SHP77 treated with DMSO at 0.1 percent for 48 hours (cell line): ENCODE data around the gene NCK2.

Experiments used
- DNase-seq: peaks from one replicate; lab custom pipeline; 2025; lab: John Stamatoyannopoulos, UW

Gene NCK2

DNA sequence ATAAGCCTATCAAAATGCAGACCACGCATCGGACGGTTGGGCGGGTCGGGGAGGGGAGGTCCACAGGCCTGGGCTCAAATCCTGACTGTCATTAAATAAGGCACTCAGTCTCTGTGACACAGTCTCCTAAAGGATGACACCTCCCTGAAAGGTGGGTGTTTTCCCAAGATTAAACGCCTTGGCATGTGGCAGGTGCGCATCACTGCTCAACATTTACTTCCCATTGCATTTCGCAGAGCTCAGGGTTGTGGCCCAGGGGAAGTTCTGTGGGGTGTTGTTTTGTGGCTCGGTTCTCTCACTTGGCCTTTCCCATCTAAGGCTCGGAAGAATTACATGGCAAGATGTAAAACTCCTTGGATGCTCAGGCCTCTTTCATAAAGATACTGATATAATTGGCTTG, 107.4 kb downstream of the NCK2 start:
- no peak for DNase-seq

DNA sequence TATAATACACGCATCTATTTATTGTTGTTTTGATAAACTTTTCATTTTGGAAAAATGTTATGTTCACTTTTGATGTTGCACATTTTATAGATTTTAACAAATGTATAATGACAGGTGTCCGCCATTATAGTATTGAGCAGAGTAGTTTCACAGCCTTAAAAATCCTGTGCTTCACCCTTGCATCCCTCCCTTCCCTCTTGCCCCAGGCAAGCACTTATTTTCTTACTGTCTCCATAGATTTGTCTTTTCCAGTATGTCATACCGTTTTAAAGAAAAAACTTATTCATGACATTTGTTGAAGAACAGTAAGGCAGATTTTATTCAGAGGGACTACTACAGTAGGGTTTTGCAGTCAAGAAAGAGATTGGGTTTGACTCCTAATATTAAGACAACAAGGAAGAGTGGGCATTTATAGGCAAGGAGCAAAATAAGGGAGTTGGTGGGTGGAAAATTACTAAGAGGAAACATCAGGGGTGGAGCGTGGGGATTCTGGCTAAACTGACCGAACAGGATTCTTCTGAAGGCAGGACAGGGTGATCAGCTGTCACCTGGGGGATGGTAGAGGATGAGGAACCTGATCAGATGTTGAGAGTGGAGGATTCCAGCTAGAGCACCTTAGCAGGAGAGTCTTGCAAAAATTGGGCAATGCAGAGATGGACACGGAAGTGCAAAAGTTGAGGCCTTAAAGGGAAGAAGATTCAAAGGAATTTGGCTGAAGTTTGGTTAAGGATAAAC, 108.8 kb downstream of the NCK2 start:
- DNase-seq, result no peak

DNA sequence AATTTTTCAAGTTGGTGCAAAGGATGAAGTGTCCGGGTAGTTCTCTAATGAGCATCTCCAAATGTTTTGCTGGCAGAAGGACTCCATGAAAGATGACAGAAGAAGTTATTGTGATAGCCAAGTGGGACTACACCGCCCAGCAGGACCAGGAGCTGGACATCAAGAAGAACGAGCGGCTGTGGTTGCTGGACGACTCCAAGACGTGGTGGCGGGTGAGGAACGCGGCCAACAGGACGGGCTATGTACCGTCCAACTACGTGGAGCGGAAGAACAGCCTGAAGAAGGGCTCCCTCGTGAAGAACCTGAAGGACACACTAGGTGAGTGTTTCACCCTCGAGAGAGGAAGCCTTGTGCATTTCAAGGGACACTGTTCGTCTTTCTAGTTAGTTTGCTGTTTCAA, 110.3 kb downstream of the NCK2 start:
- no peak for DNase-seq

DNA sequence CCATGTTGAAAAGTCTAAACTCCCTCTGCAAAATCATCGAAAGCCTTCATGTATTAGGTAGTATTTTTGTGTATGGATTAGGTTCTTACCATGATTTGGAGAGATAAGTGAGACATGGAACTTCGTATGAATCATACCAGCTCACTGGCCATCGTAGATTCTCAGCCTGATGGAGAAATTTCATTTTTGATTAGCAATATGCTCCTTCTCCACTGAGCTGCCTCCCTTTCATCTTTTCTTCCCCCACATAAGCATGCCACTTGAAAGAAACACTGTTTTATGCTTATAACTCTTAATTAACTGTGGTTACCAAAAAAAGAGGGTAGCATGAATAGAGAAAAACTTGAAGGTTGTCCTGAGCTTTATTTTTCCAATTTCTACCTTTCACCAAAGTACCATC, 111.9 kb downstream of the NCK2 start:
- DNase-seq, result no peak

DNA sequence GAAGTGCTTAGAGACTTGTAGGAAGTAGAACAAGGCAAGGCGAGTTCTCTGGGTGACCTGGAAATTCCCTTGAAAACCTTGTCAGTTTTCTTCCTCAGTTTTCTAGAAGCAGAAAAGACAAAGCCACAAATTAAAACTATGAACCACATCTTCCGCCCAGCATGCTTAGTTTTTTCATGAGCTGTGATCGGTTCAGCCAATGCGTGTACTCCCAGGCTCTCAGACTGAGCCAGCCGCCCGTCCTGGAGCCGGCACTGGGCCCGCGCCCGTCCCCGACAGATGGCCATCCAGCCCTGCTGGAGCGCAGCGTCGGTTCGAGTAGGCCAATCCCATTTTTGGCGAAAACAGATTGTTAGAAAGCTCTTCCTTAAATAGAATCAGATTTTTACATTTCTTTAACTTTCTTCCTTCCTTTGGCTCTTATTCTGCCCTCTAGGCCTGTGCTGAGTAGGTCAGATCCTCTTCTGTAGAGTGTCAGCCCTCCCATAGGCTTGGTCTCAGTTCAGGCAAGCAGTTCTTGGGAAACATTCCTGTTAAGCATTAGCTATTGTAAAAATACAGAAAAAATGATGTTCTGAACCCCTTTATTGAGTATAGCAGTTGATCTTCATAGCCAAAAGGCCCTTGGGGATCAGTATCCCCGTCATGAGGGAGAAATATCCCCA, 112.5 kb downstream of the NCK2 start:
- DNase-seq, result no peak

DNA sequence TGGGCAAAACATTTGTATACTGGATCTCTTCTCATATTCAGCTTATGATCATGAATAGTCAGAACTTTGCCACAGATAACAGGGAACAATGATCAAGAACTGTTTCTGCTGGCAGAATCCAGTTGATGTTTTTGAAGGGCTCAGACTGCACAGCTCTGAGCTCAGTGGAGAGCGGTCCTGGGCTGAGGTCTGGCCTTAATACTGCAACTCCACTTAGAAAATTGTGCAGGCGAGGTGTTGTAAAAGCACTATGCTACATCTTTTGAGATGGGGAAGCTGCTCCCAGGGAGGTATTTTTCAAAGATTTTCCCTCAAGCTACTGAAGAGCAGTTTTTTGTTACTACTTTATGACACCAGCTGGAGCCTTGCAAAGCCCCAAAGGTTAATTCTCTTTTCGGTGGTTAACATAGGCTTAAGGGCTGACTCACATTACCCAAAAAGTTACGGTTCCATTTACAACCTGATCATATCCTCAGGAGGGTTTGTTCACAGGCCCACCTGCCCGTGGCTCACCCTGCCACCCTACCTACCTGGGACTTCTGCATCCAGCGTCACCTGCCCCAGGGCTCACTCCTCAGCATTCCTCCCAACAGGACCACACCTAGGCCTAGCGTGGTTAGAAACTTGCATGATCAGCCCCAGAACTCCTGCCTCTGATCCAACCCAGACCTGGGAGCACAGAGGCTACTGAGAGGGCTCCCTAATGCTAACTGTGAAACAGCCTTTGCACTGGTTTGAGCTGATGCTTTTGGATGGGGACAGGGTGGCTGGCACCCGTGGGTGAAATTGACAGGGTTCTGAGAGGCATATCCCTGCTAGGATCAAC, 114.4 kb downstream of the NCK2 start:
- DNase-seq, result no peak

DNA sequence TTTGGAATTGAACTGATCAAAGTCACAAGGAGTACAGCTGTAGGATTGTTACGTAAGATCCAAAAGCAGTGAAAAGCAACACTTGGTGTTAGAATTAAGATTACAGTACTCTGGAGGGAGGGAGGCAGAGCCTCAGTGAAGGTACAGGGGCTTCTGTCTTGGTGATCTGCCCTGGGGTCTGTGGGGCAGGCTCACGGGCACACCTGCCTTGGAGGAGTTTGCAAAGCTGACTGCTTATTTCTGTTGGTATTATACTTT, 114.9 kb downstream of the NCK2 start:
- DNase-seq, result no peak

DNA sequence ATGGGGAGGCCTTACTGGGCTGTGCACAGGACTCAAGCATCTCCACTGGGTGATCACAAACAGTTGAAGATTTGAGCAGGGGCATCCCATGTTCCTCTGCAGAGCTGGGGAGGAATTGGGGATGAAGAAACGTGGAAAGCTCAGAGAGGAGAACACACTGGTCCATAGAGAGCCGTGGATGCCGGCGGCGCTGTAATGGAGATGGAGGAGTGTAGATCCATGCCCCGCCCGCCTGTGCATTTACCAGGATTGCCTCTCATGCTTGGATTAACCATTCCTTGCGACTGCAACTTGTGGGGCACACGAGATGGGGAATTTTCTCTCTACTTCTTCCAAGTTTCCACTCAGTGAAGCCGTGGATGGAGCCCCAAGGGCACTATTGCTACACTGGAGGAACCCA, 115.9 kb downstream of the NCK2 start:
- DNase-seq, result no peak

DNA sequence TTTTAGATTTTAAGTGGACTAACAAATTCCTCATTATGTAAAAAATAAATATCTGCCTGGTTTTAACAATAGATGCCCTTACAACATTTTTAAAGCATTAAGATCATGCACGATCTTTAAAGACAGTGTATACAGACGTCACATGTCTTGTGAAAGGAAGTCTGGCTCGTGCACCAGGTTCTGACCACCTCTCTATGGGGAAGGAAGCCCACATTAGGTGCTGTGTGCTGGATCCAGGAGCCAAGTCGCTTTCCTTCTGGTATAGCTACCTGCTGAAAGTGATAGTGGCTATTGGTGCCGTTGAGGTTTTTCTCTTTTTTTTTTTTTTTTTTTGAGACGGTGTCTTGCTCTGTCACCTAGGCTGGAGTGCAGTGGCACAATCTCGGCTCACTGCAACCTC, 116.5 kb downstream of the NCK2 start:
- DNase-seq, result no peak

DNA sequence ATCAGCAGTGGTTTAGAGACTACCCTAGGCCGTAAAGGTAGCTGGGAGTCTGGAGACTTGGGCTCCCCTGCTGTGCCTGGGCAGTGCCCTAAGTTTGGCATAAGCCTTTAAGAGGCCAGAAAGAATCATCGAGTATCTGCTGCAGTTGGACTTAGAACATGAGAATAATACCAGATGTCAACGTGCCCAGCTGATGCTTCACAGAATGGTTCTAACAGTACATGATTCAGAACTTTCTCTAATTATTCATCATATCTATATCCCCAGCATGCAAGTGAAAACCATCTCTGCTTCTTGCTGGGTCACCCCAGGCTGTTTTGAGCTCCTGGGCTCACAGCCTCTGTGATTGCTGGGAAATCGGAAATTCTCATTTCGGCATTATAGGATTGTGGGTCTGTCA, 118.1 kb downstream of the NCK2 start:
- no peak for DNase-seq

DNA sequence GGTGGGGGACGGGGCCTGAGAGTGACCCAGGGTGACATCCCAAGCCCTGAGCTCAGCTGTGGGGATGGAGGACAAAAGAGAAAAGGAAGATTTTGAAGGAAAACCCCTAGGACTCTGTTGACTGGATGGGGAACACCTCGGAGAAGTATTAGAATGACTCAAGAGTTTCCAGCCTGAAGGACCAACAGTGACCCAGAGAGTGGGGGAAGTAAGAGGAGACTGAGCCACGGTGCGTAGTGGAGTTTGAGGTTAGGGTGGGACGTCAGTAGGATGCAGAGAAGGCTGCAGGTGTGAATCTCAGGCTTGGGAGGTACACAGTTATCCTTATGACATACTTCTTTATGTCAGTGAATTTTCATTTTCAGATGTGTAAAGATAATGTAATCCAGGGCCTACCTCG, 119.5 kb downstream of the NCK2 start:
- no peak for DNase-seq

DNA sequence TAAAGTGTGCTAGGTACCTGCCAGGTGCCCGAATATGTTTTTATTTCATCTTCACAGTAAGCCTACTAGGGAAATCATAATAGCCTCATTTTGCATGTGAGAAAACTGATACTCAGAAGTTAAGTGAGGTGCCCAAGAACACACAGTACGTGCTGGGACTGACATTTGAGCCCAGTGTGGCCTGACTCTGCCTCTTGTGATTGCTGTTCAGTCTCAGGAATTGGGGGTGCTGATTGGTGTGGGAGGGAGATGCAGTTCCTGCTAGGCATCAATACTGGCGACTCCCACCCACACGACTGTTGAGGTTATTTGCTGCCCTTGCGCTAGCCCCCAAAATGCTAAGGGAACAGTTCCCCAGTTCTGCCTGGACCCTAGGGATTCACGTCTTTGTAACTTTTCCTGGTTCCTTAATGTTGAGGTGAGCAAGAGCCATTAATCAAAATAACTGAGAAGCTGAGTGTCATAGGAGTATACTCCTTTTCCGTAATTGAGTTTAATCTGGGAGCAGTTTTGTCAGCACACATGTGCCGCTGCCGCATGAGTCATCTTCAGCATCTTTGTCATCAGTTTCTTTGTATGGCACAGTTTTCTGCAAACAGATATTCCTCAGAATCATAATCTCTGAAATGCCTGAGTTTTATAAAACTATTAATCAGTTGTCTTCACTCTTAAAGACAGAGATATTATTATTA, 120.7 kb downstream of the NCK2 start:
- DNase-seq, result no peak

DNA sequence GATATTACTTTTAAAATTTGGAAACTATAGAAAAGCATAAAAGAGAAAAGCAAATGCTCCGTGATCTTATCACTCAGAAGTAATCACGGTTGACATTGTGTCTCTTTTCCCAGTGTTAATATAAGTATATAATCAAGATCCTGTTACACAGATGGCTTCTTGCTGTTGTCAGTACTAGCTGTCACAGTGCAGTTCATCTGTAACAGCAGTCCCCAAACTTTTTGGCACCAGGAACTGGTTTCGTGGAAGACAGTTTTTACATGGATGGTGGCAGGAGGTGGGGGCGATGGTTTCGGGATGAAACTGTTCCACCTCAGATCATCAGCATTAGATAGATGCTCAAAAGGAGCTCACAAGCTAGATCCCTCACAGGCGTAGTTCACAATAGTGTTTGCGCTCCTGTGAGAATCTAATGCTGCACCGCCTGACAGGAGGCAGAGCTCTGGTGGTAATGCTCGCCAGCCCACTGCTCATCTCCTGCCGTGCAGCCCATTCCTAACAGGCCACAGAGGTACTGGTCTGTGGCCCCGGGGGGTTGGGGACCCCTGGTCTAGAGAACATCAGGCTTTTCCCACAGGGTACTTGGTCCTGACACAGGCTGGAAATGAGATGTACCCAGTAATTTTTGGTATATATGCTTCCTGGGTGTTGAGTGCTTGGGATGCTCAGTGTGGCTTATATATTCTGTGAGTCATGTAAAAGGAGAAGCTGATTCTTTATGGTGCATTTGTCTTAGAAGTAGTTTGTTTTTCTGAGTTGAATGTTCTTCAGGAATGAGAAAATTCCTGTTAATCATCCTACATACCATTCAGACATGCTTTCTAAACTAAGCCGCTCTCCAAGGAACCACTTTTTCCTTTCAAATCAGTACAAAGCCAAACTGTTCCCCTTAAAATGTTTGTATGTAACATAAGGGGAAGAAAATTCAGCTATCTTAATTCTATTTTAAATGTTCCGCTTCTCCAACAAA, 121.8 kb downstream of the NCK2 start:
- no peak for DNase-seq

DNA sequence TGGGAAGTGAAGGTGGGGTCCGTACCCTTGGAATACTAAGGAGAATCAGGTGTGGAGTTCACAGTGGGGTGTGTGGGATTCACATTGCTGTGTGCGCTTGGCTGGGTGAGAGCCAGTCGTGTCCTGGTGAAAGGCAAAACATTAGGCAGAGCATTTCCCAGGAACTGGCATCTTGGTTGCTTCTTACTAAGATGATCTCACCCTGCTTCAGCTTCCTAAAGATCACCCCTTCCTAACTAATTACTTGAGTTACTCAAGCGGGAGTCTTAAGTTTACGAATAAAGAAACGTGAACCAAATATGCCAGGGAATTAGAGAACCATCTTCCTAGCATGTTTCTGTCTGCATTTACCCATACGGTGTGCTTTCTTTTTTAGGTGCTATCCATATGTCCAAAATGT, 122.9 kb downstream of the NCK2 start:
- DNase-seq, result no peak

DNA sequence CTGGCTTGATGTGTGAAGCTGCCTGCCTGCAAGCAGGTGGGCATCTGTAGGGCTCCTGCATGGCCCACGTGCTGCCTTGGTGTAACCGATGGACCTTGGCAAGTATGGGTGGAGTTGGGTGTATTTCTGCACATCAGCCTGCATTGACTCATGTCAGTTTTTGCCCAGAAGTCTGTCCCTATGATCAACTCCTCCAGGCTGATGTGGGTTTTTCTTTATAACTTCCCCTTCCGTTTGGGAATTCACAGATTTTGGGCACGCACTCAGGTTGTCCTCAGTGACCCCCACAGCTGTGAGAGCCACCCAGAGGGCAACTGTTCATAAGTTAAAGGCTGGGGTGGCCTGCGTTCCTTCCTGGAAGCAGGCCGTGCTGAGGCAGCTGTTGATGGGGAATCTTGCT, 123.3 kb downstream of the NCK2 start:
- no peak for DNase-seq

DNA sequence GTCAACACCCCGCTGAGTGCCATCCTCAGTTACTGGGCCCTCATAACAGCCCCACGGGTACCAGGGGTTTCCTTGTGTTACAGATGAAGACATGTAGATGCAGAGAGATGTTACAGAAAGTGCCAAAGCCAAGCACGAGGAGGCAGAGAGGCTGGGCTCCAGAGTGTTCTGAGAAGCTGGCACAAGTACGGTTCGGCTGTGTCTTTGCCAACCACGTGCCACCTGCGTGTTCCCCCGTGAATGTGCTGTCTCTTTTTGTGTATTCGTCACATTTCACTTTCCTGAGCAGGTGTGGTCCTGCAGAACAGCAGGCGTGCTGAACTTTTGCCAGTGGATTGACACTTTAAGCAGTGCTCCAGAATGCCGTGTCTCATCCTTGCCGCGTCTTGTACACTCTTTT, 124.6 kb downstream of the NCK2 start:
- no peak for DNase-seq

DNA sequence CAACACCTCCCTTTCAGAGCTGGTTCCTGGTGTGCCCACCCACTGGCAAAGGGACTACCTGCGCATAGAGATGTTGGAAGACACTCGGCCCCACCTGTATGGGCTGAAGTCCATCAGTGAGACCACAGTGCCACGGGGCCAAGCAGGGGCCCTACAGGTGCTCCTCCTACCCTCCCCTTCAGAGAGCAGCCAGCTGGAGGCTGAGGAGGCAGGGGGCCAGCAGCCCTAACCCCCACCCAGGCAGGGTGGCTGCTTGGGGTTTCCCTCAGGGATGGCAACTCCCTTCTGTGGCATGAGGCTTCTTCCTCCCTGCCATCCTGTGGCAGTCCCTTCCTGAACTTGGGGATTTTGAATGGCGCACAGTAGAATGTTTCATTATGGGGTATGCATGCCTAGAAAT, 125.3 kb downstream of the NCK2 start:
- no peak for DNase-seq

DNA sequence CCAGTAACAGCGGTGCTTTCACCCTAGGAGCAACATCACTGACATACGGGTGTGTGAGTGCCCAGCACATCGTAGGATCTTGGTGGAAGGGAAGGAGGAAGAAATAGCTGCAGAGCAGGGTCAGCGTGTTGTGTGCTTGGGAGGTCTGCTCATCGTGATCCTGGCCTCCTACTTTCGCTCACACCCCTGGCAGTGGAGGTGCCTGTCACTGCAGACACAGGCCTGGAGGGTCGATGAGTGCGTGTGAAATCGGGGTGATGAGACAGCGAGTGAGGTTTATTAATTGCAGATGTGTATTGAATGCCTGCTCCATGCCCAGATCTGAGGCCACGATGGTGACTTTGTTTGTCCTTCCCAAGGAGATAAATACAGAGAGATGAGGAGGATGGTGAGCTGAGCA, 126.1 kb downstream of the NCK2 start:
- no peak for DNase-seq

DNA sequence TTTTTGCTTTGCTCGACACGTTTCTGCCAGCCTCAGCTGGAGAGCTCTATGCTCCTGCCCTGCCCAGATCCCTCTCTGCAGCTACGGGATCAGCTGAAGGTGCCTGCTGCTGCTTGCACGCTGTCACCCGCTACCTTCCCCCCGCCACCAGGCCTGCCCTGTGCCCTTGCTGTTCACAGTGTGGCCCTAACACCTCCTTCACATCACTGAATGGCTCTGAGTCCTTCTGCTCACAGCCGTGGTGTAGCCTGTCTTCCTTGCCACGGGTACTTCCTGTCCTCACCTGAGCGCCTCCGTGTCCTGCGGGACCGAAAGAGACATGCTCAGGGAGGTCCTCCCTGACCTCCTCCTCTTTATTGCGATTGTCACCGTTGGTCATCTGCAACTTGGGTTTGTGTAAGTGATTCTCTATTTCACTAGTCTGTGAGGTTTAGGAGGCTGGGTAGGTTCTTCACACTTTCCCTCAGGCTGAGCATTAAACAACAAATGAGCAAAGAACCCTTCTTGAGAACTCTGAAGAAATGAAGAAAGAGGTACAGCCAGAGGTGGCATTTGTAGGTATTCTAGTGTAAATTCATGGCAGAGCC, 127.5 kb downstream of the NCK2 start:
- no peak for DNase-seq

DNA sequence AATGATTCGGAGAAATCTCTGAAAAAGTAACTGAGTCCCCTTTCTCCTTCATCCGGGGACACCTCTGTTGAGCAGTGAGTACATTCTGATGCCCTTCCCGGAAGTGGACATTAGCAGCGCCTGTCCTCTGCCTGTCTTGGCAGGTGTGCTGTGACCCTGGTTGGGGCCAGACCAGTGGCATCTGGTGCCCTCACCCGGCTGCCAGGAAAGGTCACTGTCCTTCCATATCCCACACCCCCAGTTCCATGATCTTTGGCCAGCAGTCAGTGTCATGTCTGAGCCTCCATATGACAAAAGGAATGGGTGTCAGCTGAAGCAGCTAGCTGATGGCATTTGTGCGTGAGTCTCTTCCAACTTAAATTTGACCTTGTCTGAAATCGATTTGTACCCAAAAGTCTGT, 128.1 kb downstream of the NCK2 start:
- no peak for DNase-seq

DNA sequence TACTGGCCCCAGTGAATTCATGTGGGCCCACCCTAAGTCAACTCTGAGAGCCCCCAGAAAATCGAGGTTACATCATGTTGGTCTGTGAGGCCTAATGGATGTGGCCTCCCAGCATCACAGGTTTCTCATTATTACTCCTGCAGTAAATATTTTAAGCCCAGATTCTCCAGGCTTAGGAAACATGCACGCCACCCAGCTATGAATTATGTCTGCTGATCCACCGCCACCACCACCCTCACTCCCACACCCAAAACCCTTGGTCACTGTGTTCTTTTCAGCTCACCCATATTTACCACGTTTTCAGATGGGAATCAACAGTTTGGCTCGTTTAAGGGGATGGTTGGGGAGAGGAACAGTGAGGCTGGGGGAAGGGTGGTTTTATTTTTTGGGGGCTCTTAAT, 128.6 kb downstream of the NCK2 start:
- no peak for DNase-seq
